ENCODE data around the gene TMEM250.

GRCh38 chr9:136103651-136104487, 14.8 kb downstream of the TMEM250 start:
- no peak for TF ChIP-seq CTCF (optimal IDR thresholded peaks at IDR 0.05 in 1 of 3, IDR thresholded peaks at IDR 0.05 in 1 of 3, conservative IDR thresholded peaks at IDR 0.05 in 1 of 3; ENCODE audit: extremely low read depth in 1 of 3, insufficient read depth in 2 of 3, low read length in 3 of 3)
- no peak for TF ChIP-seq EZH2 (IDR thresholded peaks at IDR 0.05; ENCODE audit: low read length)

Data from keratinocyte (primary cell).